ENCODE results near the gene PTPN20. TPM values are rescaled to one million over a fixed set of nuclear protein-coding genes. Genes with fewer than 3 reads are reported as not detected.

Gene PTPN20
- total RNA-seq, 1 experiment from 2014 or later = not detected

DNA sequence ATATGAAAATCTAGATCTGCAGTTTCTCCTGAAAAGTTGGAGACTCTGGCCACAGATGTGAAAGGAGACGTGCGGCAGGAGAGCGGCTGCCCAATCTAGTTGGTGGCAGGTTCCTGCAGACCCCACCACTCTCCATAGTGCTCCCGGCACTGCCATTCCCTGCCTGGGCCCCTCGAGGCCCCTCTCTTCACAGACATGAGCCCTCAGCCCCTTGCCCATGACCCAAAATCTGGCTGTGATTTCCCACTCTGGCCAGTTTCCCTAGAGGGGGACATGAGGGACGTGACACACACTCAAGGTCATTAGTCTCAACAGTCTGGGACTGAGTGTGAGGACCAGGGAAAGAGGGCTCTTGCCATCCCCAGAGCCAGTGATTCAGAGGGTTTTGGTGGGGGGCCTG is 138.7 kb downstream of the PTPN20 start:
- H3K4me1 Mint-ChIP-seq = peaks cover 0 to 2% of the 10 kb centered on the region in 2 experiments; a peak in 1 of 4 replicates
- no peak overlapping the region for H2AK5ac ChIP-seq (ENCODE audit: insufficient read length, low read length)
- no peak overlapping the region for H2AFZ ChIP-seq (ENCODE audit: low read length)
- no peak overlapping the region for H3K4me2 ChIP-seq (ENCODE audit: insufficient read depth, insufficient read length, low read length)
- no peaks in the 10 kb centered on the region for H3K9me3 ChIP-seq (ENCODE audit: control insufficient read depth, low read depth, low read length)
- H2BK12ac ChIP-seq (ENCODE audit: insufficient read length, low read depth, low read length) = no peak overlapping the region
- no peak for DNase-seq
- no peak overlapping the region for H3K4ac ChIP-seq (ENCODE audit: low read depth, low read length)
- H3K4me3 Mint-ChIP-seq = no peak overlapping the region
- no peak overlapping the region for H4K8ac ChIP-seq (replicated peaks; ENCODE audit: insufficient read length, low read depth, low read length)
- no peaks in the 10 kb centered on the region for H3K27me3 ChIP-seq (ENCODE audit: insufficient read depth, low read length)
- H2BK20ac ChIP-seq (ENCODE audit: low read depth, low read length, poor library complexity, severe bottlenecking) = no peak overlapping the region
- no peaks in the 10 kb centered on the region for H3K79me1 ChIP-seq (ENCODE audit: insufficient read depth, low read depth, low read length, poor library complexity, severe bottlenecking)
- no peaks in the 10 kb centered on the region for H4K20me1 ChIP-seq (ENCODE audit: control insufficient read depth, insufficient read depth, insufficient read length)
- no peak overlapping the region for H2BK15ac ChIP-seq (ENCODE audit: low read depth, low read length)
- no CpG with 5 or more reads among the region's 6 CpGs for WGBS (ENCODE audit: extremely low coverage, insufficient read length, low lambda C conversion rate)
- no peak overlapping the region for H3K27ac Mint-ChIP-seq
- no peak overlapping the region for H4K5ac ChIP-seq (ENCODE audit: insufficient read length, low read depth, low read length)
- H3K23ac ChIP-seq (ENCODE audit: insufficient read length, low read depth, low read length) = no peak overlapping the region
- H3K27me3 Mint-ChIP-seq (ENCODE audit: low read depth) = no peaks in the 10 kb centered on the region
- no peak overlapping the region for H4K91ac ChIP-seq (ENCODE audit: insufficient read length, low read depth, low read length)
- H3K79me2 ChIP-seq (ENCODE audit: insufficient read depth, low read length) = no peaks in the 10 kb centered on the region
- no peak overlapping the region for H3T11ph ChIP-seq (ENCODE audit: low read length)
- no peak overlapping the region for H3K56ac ChIP-seq (ENCODE audit: insufficient read length, low read depth, low read length)
- H3K14ac ChIP-seq (ENCODE audit: insufficient read depth, low read length) = no peak overlapping the region; the same call in 1 of the 2 replicates
- no peaks in the 10 kb centered on the region for H3K36me3 Mint-ChIP-seq (ENCODE audit: insufficient read depth in 1 of 3, low read depth in 3 of 3)
- no peaks in the 10 kb centered on the region for H3K23me2 ChIP-seq (ENCODE audit: insufficient read length, low read depth, low read length, poor library complexity, severe bottlenecking)
- TF ChIP-seq, protein P1, sequence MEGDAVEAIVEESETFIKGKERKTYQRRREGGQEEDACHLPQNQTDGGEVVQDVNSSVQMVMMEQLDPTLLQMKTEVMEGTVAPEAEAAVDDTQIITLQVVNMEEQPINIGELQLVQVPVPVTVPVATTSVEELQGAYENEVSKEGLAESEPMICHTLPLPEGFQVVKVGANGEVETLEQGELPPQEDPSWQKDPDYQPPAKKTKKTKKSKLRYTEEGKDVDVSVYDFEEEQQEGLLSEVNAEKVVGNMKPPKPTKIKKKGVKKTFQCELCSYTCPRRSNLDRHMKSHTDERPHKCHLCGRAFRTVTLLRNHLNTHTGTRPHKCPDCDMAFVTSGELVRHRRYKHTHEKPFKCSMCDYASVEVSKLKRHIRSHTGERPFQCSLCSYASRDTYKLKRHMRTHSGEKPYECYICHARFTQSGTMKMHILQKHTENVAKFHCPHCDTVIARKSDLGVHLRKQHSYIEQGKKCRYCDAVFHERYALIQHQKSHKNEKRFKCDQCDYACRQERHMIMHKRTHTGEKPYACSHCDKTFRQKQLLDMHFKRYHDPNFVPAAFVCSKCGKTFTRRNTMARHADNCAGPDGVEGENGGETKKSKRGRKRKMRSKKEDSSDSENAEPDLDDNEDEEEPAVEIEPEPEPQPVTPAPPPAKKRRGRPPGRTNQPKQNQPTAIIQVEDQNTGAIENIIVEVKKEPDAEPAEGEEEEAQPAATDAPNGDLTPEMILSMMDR (conservative IDR thresholded peaks at IDR 0.05) = no peak
- H2BK5ac ChIP-seq (ENCODE audit: insufficient read length, low read length) = no peak overlapping the region
- no peak overlapping the region for H2BK120ac ChIP-seq (ENCODE audit: low read depth, low read length, poor library complexity, severe bottlenecking)
- H3K9ac ChIP-seq (ENCODE audit: extremely low read depth, insufficient read length, low read length) = no peak overlapping the region
- no peak overlapping the region for H3K18ac ChIP-seq (ENCODE audit: insufficient read length, low read depth, low read length)
- no peak overlapping the region for H3K27ac ChIP-seq (ENCODE audit: insufficient read length, low read depth, low read length)
- H3K4me1 ChIP-seq (ENCODE audit: insufficient read depth, low read length) = no peaks in the 10 kb centered on the region
- H3K9me3 Mint-ChIP-seq = no peaks in the 10 kb centered on the region

Data from H9 (cell line).